Measurements from ENCODE around the gene LURAP1L. TPM values are rescaled to one million over a fixed set of nuclear protein-coding genes. Genes with fewer than 3 reads are reported as not detected.

LURAP1L gene
- total RNA-seq, 1 donor: 38.0 TPM

DNA sequence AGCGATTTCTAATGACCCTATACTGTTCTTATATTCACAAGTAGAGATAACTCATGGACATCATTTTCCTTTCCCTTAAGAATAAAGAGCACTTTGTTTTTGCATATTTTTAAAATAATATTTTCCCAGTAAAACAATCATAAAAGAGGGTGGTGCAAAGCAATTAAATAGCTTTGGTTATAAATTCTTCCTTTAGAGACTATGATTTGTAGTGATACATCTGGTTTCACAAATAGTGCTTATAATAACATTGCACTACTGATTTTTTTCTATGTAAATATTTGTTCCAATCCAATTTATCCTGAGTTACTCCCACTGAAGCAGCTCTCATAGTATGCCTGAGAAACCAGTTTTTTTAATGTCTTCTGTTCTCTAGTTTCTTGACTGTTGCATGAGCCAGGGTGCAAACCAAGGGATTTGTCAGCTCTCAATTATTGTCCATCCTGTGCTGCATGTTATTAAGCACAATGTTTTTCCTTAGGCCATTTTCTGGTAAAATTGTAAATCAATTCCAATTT lies 74.7 kb downstream of the LURAP1L start:
- TF ChIP-seq, protein P1, sequence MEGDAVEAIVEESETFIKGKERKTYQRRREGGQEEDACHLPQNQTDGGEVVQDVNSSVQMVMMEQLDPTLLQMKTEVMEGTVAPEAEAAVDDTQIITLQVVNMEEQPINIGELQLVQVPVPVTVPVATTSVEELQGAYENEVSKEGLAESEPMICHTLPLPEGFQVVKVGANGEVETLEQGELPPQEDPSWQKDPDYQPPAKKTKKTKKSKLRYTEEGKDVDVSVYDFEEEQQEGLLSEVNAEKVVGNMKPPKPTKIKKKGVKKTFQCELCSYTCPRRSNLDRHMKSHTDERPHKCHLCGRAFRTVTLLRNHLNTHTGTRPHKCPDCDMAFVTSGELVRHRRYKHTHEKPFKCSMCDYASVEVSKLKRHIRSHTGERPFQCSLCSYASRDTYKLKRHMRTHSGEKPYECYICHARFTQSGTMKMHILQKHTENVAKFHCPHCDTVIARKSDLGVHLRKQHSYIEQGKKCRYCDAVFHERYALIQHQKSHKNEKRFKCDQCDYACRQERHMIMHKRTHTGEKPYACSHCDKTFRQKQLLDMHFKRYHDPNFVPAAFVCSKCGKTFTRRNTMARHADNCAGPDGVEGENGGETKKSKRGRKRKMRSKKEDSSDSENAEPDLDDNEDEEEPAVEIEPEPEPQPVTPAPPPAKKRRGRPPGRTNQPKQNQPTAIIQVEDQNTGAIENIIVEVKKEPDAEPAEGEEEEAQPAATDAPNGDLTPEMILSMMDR (IDR thresholded peaks at IDR 0.05; ENCODE audit: insufficient read depth, low read depth, low read length): no peak
- H3K4me3 ChIP-seq (ENCODE audit: low read depth, low read length): no peak overlapping the region
- DNase-seq (ENCODE audit: low read depth): peak; percentile 44

- H3K4me3 ChIP-seq (ENCODE audit: low read depth, low read length): no peak overlapping the region
- TF ChIP-seq, protein P1 (IDR thresholded peaks at IDR 0.05; ENCODE audit: insufficient read depth, low read depth, low read length): no peak
- no peak for DNase-seq (ENCODE audit: low read depth)
Measured at GRCh38 chr9:12851341-12852090, 76.7 kb downstream of the LURAP1L start.

GRCh38 chr9:12853051-12853450 lies 78.2 kb downstream of the LURAP1L start:
- DNase-seq (ENCODE audit: low read depth): no peak
- no peak overlapping the region for H3K4me3 ChIP-seq (ENCODE audit: low read depth, low read length)
- TF ChIP-seq, protein P1 (IDR thresholded peaks at IDR 0.05; ENCODE audit: insufficient read depth, low read depth, low read length): no peak

GRCh38 chr9:12854221-12854620 lies 79.4 kb downstream of the LURAP1L start:
- DNase-seq (ENCODE audit: low read depth): no peak
- TF ChIP-seq, protein P1 (IDR thresholded peaks at IDR 0.05; ENCODE audit: insufficient read depth, low read depth, low read length): no peak
- H3K4me3 ChIP-seq (ENCODE audit: low read depth, low read length): no peak overlapping the region

- no peak for DNase-seq (ENCODE audit: low read depth)
- TF ChIP-seq, protein P1 (IDR thresholded peaks at IDR 0.05; ENCODE audit: insufficient read depth, low read depth, low read length): no peak
Measured at GRCh38 chr9:12855066-12855465, 80.2 kb downstream of the LURAP1L start.

DNA sequence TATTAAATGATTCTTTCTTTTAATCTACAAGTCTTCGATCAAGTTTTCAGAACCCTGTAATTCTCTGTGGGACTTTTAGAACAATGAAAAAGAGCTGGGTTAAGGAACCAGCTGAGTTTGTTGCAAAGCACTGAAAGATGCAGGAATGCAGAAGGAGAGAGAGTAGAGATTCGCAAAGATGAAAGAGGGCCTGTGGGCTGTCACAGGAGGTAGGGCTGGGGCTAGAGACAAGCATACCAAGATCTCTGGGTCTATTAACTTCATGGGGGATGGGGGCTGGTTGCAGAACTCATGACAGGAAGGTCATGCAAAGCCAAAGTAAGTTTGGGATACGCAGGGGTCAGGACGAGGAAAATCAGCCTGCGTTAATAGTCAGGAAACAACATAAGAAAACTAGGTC lies 81.8 kb downstream of the LURAP1L start:
- TF ChIP-seq, protein P1 (IDR thresholded peaks at IDR 0.05; ENCODE audit: insufficient read depth, low read depth, low read length): no peak
- no peak for DNase-seq (ENCODE audit: low read depth)
- no peak overlapping the region for H3K4me3 ChIP-seq (ENCODE audit: low read depth, low read length)

More at GRCh38 chr9:12855066-12855465, 80.2 kb downstream of the LURAP1L start:
- H3K4me3 ChIP-seq (ENCODE audit: low read depth, low read length): no peak overlapping the region
